HG03520 (cell line): ENCODE results near the gene CDK3.
"Not testable (repeated sequence)": the region's sequence is repeated elsewhere in the genome, so short reads cannot be mapped to it uniquely, and the experiment has no call there.

ENCODE experiments used
- ATAC-seq: cut with Tn5 transposase; IDR thresholded peaks from one replicate; pipeline ENCODE4 v1.9.1; 2021; ENCODE audit warnings: mild to moderate bottlenecking, moderate library complexity; ENCODE audit not compliant: unreplicated experiment

Gene CDK3

GRCh38 chr17:76036497-76037261, 36.0 kb downstream of the CDK3 start:
- ATAC-seq = no peak

- ATAC-seq = no peak
Measured at GRCh38 chr17:76038050-76038449, 37.4 kb downstream of the CDK3 start.

- ATAC-seq = no peak
Measured at GRCh38 chr17:76039121-76039520, 38.5 kb downstream of the CDK3 start.

- ATAC-seq = no peak
Measured at GRCh38 chr17:76040376-76040775, 39.7 kb downstream of the CDK3 start.

GRCh38 chr17:76042868-76043267, 42.2 kb downstream of the CDK3 start:
- ATAC-seq = not testable (repeated sequence)

DNA sequence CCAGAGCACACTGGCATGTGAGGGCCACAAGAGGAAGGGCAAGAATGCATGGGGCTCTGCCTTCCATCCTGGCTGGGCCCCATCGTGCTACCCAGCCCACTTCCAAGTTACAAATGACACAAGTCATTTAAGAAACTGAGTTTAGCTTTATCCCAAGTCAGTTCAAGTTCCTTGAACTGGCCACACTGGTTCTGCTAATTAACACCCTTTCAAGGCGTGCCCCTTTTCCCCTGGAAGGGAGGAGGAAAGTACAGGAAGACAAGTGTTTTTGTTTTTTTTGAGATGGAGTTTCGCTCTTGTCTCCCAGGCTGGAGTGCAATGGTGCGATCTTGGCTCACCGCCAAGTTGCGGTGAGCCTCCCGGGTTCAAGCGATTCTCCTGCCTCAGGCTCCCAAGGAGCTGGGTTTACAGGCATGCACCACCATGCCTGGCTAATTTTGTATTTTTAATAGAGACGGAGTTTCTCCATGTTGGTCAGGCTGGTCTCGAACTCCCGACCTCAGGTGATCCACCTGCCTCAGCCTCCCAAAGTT, 43.9 kb downstream of the CDK3 start:
- not testable (repeated sequence) for ATAC-seq

DNA sequence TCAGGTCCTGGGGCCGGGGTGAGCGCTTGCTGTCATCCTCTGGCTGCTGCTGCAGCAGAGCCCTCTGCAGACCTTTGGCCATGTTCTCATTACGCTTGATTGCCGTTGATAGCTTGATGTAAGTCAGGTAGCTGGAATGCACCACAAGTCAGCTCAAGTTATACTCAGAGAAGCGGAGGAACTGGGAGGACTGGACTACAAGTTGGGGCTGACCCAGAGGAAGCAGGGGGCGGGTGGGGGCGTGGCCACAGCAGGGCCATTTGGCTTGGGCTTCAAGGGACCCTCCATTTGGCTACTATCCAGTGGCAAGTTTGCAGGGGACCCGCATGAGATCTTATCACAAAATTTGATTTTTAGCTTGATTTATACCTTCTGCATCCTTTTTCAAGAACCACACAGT, 45.4 kb downstream of the CDK3 start:
- no peak for ATAC-seq

DNA sequence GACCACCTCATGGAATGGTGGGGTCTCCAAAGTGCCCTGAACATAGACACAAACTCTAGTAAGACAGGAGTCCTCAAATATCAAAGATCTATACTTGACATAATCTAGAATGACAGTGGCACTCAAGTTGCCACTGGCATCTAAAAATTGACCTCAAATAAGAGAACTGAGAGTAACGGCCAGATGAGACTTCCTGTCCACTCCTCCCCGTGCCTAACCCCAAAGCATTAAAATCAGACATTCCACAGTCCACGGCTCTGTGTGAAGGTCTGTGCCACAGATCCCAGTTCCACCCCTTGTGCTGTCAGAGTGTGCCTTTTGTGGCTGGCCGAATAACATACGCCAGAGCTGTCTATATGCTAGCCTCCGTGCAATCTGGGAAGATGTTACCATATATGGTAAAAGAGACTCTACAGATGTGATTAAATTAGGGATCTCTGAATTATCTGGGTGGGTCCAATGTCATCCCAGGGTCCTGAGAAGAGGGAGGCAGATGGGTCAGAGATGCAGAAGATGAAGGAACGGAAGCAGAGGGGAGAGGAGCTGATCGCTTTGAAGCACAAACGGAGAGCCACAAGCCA, 47.5 kb downstream of the CDK3 start:
- ATAC-seq = no peak

- ATAC-seq = no peak
Measured at GRCh38 chr17:76048711-76049110, 48.1 kb downstream of the CDK3 start.

GRCh38 chr17:76049239-76049638, 48.6 kb downstream of the CDK3 start:
- ATAC-seq = no peak

DNA sequence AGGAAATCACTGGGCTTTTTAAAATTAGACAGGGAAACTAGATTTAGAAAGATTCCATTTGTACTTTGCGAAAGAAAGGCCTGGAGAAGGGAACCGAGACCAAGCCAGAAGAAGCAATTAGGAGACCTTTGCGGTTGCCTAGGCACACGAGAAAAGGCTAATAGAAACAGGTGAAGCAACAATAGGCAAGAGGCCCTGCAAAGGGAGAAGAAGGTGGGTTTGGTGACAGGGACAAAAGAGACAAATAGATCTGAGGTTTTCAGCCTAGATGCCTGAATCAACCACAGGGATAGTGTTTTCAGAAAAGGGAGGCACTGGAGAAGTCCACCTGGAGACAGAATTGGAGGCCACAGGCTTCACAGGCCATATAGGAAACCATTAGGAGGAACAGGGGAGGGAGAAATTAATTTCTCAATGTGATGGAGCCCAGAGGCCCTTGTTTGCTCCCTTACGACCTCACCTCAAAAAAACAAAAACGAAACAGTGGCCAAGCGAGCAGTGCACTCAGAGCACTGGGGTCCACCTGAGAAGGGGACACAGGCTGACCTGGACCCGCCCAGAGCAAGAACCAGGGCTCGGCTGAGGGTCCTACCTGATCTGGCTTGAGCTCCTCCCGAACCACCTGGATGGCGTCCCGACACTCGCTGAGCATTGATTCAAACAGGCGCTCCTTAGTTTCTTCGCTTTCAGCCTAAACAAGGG, 49.3 kb downstream of the CDK3 start:
- ATAC-seq = no peak

DNA sequence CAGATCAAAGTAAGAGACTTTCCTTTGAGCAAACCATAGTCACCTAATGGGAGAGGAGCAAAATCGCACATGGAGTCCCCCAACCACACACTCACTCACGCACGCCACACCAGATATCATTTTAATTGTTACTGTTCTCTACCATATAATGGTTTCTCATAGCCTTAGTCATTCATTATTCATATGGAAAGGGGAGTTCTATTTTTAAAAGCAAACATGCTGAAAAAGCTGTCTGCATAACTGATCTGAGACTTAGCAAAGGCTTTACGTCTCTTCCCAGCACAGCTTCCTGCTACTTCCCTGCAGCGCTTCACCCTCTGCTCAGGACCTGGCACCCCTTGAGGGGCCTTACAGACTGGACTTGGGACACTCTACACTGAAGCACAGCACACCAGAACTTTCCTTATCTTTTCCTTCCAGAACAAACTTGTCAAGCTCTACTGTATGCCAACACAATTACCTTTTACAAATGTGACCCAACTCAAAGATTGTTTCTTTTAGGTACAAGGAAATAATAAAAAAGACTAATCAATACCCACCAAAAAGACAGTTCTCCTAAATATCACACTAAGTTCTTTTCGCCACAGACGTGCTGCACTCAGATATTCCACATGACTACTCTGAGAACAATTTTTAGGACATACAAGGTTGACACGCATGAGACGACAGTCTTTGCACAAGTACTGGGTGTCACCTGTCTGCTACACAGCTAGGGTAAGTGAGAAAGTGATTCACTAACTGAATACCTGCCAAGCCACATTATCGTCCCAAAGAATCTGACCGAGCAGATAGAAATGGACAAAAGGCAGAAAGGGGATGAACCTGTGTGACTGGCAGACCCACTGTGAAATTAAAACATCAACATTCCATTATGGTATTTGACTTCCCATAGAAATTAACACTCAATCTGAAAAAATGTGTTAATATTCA, 50.1 kb downstream of the CDK3 start:
- ATAC-seq = no peak

DNA sequence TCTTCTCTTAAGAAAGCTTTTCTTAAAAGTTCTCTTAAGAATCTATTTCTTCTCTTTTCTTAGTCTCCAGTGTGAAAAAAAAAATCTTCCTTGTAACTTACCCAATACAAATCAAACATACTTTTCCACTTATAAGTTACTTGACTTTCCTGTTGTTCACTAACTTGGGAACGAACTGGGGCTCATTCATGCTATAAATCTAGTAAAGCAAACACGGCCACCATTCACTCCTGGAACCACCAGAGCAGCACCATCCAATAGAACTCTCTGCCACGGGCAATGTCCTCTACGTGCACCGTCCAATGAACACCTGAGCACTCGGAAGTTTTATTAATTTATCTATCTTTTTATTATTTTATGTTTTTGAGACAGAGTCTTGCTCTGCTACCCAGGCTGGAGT, 50.9 kb downstream of the CDK3 start:
- ATAC-seq = no peak

DNA sequence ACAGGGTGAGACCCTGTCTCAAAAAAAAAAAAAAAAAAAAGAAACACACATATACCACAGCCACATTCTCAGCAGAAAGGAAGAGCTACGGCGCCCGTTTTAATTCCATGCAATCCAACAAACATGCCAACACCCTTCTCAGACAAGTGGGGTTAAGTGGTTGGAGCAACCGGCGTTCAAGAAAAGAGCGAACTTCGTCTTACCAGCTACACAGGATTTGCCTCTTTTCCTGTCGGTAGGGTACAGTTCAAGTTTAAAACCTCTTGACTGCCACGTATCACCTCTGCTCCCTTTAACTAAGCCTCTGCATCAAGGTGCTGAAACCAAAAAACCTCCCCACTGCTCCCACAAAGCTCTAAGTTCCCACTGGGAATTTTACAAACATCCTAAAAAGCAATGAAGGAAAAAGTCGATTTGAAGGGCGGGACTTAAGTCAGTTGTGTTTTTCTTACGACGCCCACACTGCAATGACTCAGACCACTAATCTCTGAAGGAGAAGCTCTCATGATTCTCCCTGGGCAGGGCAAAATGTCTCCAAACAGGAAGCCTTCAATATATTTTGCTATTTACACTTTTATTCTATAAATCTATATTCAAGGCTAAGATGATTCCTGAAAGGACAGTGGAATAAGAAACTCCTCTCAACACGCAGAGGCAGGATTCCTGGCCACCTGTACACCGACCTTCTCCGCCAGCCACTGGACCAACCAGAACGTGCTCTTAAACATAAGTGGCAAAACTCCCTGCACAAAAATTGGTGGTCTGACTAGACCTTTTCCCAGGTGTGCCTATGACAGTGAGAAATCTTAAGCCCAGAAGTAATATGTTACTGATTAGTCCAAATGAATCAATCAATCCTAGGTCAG, 52.8 kb downstream of the CDK3 start:
- ATAC-seq = no peak

DNA sequence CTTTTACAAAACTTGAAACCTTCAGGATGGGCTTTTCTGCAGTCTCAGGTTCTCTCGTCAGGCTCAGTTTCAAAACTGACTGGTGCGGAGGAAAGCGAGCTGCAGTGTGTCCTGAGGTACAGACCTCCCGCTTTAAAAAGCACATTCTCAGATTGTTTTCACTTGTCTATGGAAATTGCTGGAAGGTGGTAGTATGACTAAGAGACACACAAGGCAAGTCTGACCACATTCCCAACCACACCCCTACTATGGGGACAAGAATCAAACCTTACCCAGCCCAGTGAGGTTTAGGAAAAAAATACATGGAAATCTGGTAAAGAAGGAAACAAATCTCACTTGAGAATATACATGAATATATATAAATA, 53.4 kb downstream of the CDK3 start:
- ATAC-seq = no peak
